T-cell (primary cell): ENCODE measurements around the gene ALG12. TPM values are rescaled to one million over a fixed set of nuclear protein-coding genes. Genes with fewer than 3 reads are reported as not detected.
"Not testable (repeated sequence)": the region's sequence is repeated elsewhere in the genome, so short reads cannot be mapped to it uniquely, and the experiment has no call there.

Experiments
- ATAC-seq, 4 experiments: fragments of 200-7000 bp in 3 of 4; fragments of 150-1000 bp in 1 of 4; cut with Tn5 transposase; replicated peaks in 1 of 4; 1 replicate in 3 of 4; 2 replicates in 1 of 4; pipeline ENCODE4 v1.10.0; 2021; ENCODE audit warnings: moderate library complexity in 3 of 4, mild to moderate bottlenecking in 2 of 4, moderate number of reproducible peaks in 1 of 4
- CTCF ChIA-PET, 2 donors: fragments of 300-600 bp; sonication (Branson Sonifier 250); formaldehyde crosslinking; loops; one replicate each; lab custom pipeline; 2022; ENCODE audit warnings: antibody characterized with exemption in 2 of 2; lab: Charles Lee
- POLR2A ChIA-PET, 2 donors: fragments of 300-600 bp; sonication (Branson Sonifier 250); formaldehyde crosslinking; loops; one replicate each; lab custom pipeline; 2022; ENCODE audit warnings: antibody characterized with exemption in 2 of 2; lab: Charles Lee
- DNase-seq, 35 experiments: peaks; one replicate each; pipeline versions ENCODE4 v3.0.0 to v3.0.0-alpha.2; 2013 to 2023
- H3K27ac ChIP-seq: one replicate; pipeline ENCODE4 v1.5.1; 2013; ENCODE audit warnings: low read length
- H3K27me3 ChIP-seq, 2 experiments: replicated peaks in 1 of 2; 1 replicate in 1 of 2; 2 replicates in 1 of 2; pipeline versions ENCODE4 v1.6.1 to v1.7.0; 2013; ENCODE audit warnings: low read length in 1 of 2, mixed read lengths in 1 of 2; ENCODE audit not compliant: control insufficient read depth in 2 of 2, insufficient read depth in 2 of 2; ENCODE audit errors: extremely low read depth in 1 of 2
- H3K36me3 ChIP-seq, 2 donors: 1 replicate in 1 of 2; 2 replicates in 1 of 2; pipeline versions ENCODE4 v1.6.1 to v1.7.0; 2013; ENCODE audit warnings: low read length in 1 of 2; ENCODE audit not compliant: control insufficient read depth in 2 of 2, insufficient read depth in 1 of 2; ENCODE audit errors: extremely low read depth in 1 of 2
- H3K4me1 ChIP-seq, 2 experiments: 1 replicate in 1 of 2; 2 replicates in 1 of 2; pipeline versions ENCODE4 v1.6.1 to v1.7.0; 2013; ENCODE audit warnings: low read length in 2 of 2, mixed read lengths in 1 of 2; ENCODE audit not compliant: insufficient read depth in 2 of 2, control insufficient read depth in 1 of 2; ENCODE audit errors: extremely low read depth in 1 of 2
- H3K4me3 ChIP-seq, 2 donors: 1 replicate in 1 of 2; 2 replicates in 1 of 2; pipeline versions ENCODE4 v1.5.1 to v1.7.0; 2013; ENCODE audit warnings: mild to moderate bottlenecking in 2 of 2, low read length in 1 of 2, moderate library complexity in 1 of 2; ENCODE audit not compliant: control insufficient read depth in 1 of 2; ENCODE audit errors: extremely low read depth in 1 of 2
- H3K9me3 ChIP-seq: 2 replicates; pipeline ENCODE4 v1.7.0; 2013
- H3K27ac Mint-ChIP-seq, 2 donors: one replicate each; pipeline ENCODE4 v1.8.0; 2020 to 2021; ENCODE audit warnings: mild to moderate bottlenecking in 2 of 2, mixed read lengths in 2 of 2
- H3K27me3 Mint-ChIP-seq, 2 donors: one replicate each; pipeline ENCODE4 v1.8.0; 2021 to 2022; ENCODE audit warnings: mixed read lengths in 2 of 2
- H3K36me3 Mint-ChIP-seq: one replicate; pipeline ENCODE4 v1.8.0; 2021; ENCODE audit warnings: mixed read lengths
- H3K4me1 Mint-ChIP-seq, 3 donors: one replicate each; pipeline ENCODE4 v1.8.0; 2020 to 2022; ENCODE audit warnings: mixed read lengths in 3 of 3, mild to moderate bottlenecking in 1 of 3
- H3K4me3 Mint-ChIP-seq, 3 donors: one replicate each; pipeline ENCODE4 v1.8.0; 2020 to 2022; ENCODE audit warnings: mild to moderate bottlenecking in 3 of 3, mixed read lengths in 3 of 3, moderate library complexity in 3 of 3
- H3K9me3 Mint-ChIP-seq, 3 donors: one replicate each; pipeline ENCODE4 v1.8.0; 2020 to 2022; ENCODE audit warnings: mixed read lengths in 3 of 3
- WGBS: methylation state at CpG from one replicate; pipeline ENCODE4 v1.1.5; 2013; ENCODE audit warnings: missing lambda C conversion rate; ENCODE audit not compliant: insufficient coverage; 5-methylcytosine and 5-hydroxymethylcytosine counted together
- total RNA-seq, 35 experiments: library from RNA in 6 of 35; stranded (reverse) in 6 of 35; fragments of 120-200 nt in 1 of 35; gene quantifications; one replicate each; pipeline versions ENCODE4 v1.2.1 to v1.2.4 and lab custom pipeline; 2013 to 2026

The ALG12 gene
- total RNA-seq, 5 donors from 2014 or later (not counting 1 experiment from before 2014, with no cell fraction given), result 15.7 to 22.1 (median 15.9) TPM

- H3K4me3 Mint-ChIP-seq, result peak overlapping the region; percentile 96 to 98 (median 96)
- peak overlapping the region; percentile 54 for H3K27ac ChIP-seq
- H3K9me3 Mint-ChIP-seq, result no peaks in the 10 kb centered on the region
- H3K4me3 ChIP-seq, result peak overlapping the region; percentile 66 to 82
- H3K27me3 ChIP-seq, result peaks cover 0 to 17% of the 10 kb centered on the region in 2 experiments
- DNase-seq (peak in 6 of 35 experiments; percentile 22 to 46 (median 30)), ATAC-seq (peak in 3 of 4 experiments; percentile 24 to 38 (median 26))
- H3K27me3 Mint-ChIP-seq, result peaks cover 0 to 4% of the 10 kb centered on the region in 2 donors
- POLR2A ChIA-PET, result interaction anchor here (0.6 to 0.9 kb wide), 3 partner anchors 11 to 21 kb away, joined by 3 to 7 read pairs (median 4); no protein-coding TSS in a partner anchor
- H3K36me3 Mint-ChIP-seq, result peaks cover 3% of the 10 kb centered on the region
- under 1% methylated on average over 98 of the region's 101 CpGs for WGBS
- H3K4me1 ChIP-seq, result peaks cover 20 to 60% of the 10 kb centered on the region in 2 experiments
- no peaks in the 10 kb centered on the region for H3K9me3 ChIP-seq
- CTCF ChIA-PET, result no interaction called here
- peak overlapping the region; percentile 93 to 97 for H3K27ac Mint-ChIP-seq
- peaks cover 4 to 9% of the 10 kb centered on the region in 2 donors for H3K36me3 ChIP-seq
- H3K4me1 Mint-ChIP-seq, result peaks cover 54 to 69% (median 63%) of the 10 kb centered on the region in 3 donors
These were observed 64.0 kb downstream of the ALG12 start for GRCh38 chr22:49853981-49854831.

GRCh38 chr22:49852898-49853894 lies 65.0 kb downstream of the ALG12 start, which contains the start of gene ZBED4:
Gene ZBED4, plus strand, starts transcription at chr22:49853844. Its CDS starts 29,819 bp downstream, at chr22:49883663.
- ChIA-PET POLR2A (interaction anchor here in 1 of 2 donors (0.9 kb wide), 1 partner anchor 15 kb away, joined by 3 read pairs; no protein-coding TSS in a partner anchor), CTCF (interaction anchor here in 1 of 2 donors (0.6 kb wide), 1 partner anchor 21 kb away, joined by 3 read pairs; no protein-coding TSS in a partner anchor)
- Histone ChIP-seq H3K4me1 (peaks cover 23 to 69% of the 10 kb centered on the region in 2 experiments), H3K9me3 (no peaks in the 10 kb centered on the region), H3K4me3 (peak within 1 kb of the TSS; percentile 66 to 82), H3K36me3 (peaks cover 4 to 9% of the 10 kb centered on the region in 2 donors), H3K27me3 (peaks cover 0 to 19% of the 10 kb centered on the region in 2 experiments), H3K27ac (peak within 1 kb of the TSS; percentile 67)
- Mint-ChIP-seq H3K4me3 (peak within 1 kb of the TSS; percentile 96 to 98 (median 96)), H3K27ac (peak within 1 kb of the TSS; percentile 93 to 97), H3K27me3 (peaks cover 0 to 4% of the 10 kb centered on the region in 2 donors), H3K4me1 (peaks cover 46 to 59% (median 53%) of the 10 kb centered on the region in 3 donors), H3K9me3 (no peaks in the 10 kb centered on the region), H3K36me3 (no peaks in the 10 kb centered on the region)
- peak; percentile 89 to 100 (median 94) for DNase-seq
- ATAC-seq, result peak; percentile 80 to 90 (median 81)
- WGBS, result 1% methylated on average over 111 of the region's 127 CpGs

GRCh38 chr22:49852568-49852897 lies 65.7 kb downstream of the ALG12 start:
- not testable (repeated sequence) for DNase-seq, H3K9me3 ChIP-seq, H3K9me3 Mint-ChIP-seq, H3K36me3 ChIP-seq, H3K27me3 Mint-ChIP-seq, ATAC-seq, H3K36me3 Mint-ChIP-seq
- Histone ChIP-seq H3K4me3 (peak overlapping the region in 1 of 2 donors; percentile 54), H3K27ac (peak overlapping the region; percentile 67), H3K27me3 (peaks cover 0 to 24% of the 10 kb centered on the region in 2 experiments), H3K4me1 (peaks cover 23 to 72% of the 10 kb centered on the region in 2 experiments)
- ChIA-PET CTCF (interaction anchor here in 1 of 2 donors (0.6 kb wide), 1 partner anchor 20 kb away, joined by 3 read pairs; no protein-coding TSS in a partner anchor), POLR2A (interaction anchor here in 1 of 2 donors (0.7 to 0.9 kb wide), 2 partner anchors 8 to 14 kb away, joined by 3 read pairs; no protein-coding TSS in a partner anchor)
- 77% methylated on average over 13 of the region's 13 CpGs for WGBS
- Mint-ChIP-seq H3K27ac (peak overlapping the region; percentile 13 to 59), H3K4me1 (peaks cover 44 to 53% (median 52%) of the 10 kb centered on the region in 3 donors), H3K4me3 (peak overlapping the region; percentile 53 to 71 (median 66))

- no peaks in the 10 kb centered on the region for H3K9me3 ChIP-seq
- CTCF ChIA-PET, result no interaction called here
- peaks cover 0 to 4% of the 10 kb centered on the region in 2 donors for H3K27me3 Mint-ChIP-seq
- H3K36me3 ChIP-seq, result peaks cover 0 to 2% of the 10 kb centered on the region in 2 donors
- H3K36me3 Mint-ChIP-seq, result no peaks in the 10 kb centered on the region
- no peak for DNase-seq
- no peaks in the 10 kb centered on the region for H3K9me3 Mint-ChIP-seq
- 100% methylated on average over 5 of the region's 10 CpGs for WGBS
- H3K27ac ChIP-seq, result no peak overlapping the region
- H3K4me3 ChIP-seq, result no peak overlapping the region
- H3K4me1 Mint-ChIP-seq, result peaks cover 37 to 47% (median 42%) of the 10 kb centered on the region in 3 donors
- no peak for ATAC-seq
- peak overlapping the region; percentile 61 to 71 (median 63) for H3K4me3 Mint-ChIP-seq
- peaks cover 0 to 24% of the 10 kb centered on the region in 2 experiments for H3K27me3 ChIP-seq
- POLR2A ChIA-PET, result interaction anchor here in 1 of 2 donors (0.6 kb wide), 1 partner anchor 490 kb away, joined by 3 read pairs; no protein-coding TSS in a partner anchor
- H3K4me1 ChIP-seq, result peaks cover 20 to 62% of the 10 kb centered on the region in 2 experiments
- peak overlapping the region; percentile 59 to 72 for H3K27ac Mint-ChIP-seq
These were observed 67.1 kb downstream of the ALG12 start for GRCh38 chr22:49850959-49851802.
